ENCODE data around the gene PTPRD.
"Not testable (repeated sequence)": the region's sequence is repeated elsewhere in the genome, so short reads cannot be mapped to it uniquely, and the experiment has no call there.

The PTPRD gene

GRCh38 chr9:9498846-9499245 lies 1114.0 kb downstream of the PTPRD start:
- no peak for DNase-seq (ENCODE audit: low read depth)

GRCh38 chr9:9498128-9498527 lies 1114.7 kb downstream of the PTPRD start:
- no peak for DNase-seq (ENCODE audit: low read depth)

GRCh38 chr9:9494336-9494735 lies 1118.5 kb downstream of the PTPRD start:
- no peak for DNase-seq (ENCODE audit: low read depth)

- DNase-seq (ENCODE audit: low read depth) = no peak
Observed at GRCh38 chr9:9492506-9492905, 1120.3 kb downstream of the PTPRD start.

GRCh38 chr9:9489183-9489582 lies 1123.6 kb downstream of the PTPRD start:
- no peak for DNase-seq (ENCODE audit: low read depth)

GRCh38 chr9:9483175-9483574 lies 1129.6 kb downstream of the PTPRD start:
- no peak for DNase-seq (ENCODE audit: low read depth)

DNA sequence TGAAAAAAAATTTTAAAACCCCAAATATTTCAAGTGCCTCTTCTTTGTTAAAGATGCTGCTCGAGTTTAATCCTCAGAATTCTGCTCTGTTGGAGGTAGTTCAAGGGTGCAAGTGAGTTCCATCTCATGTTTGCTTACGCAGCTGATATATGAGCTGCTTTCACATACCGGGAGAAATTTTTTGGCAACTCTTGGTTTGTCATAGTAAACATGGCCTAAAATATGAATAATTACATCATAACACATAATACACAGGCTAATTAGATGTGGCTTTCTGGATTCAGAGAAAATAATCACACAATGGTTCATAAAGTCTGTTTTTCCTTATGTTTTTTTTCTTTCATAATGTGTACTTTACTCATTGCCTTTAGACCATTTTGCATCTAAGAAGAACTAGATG lies 1134.1 kb downstream of the PTPRD start:
- DNase-seq (ENCODE audit: low read depth) = no peak

- DNase-seq (ENCODE audit: low read depth) = no peak
Observed at GRCh38 chr9:9469271-9469670, 1143.5 kb downstream of the PTPRD start.

DNA sequence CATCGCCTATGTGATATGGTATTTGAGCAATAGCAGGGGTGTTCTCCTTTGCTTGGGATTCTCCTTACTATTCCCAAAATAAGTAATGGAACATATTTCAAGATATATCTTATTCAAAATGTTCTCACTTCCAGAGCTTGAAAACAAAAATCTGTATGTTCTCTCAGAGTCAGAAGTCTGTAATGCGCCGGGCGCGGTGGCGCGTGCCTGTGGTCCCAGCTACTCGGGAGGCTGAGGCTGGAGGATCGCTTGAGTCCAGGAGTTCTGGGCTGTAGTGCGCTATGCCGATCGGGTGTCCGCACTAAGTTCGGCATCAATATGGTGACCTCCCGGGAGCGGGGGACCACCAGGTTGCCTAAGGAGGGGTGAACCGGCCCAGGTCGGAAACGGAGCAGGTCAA lies 1170.9 kb downstream of the PTPRD start:
- not testable (repeated sequence) for DNase-seq (ENCODE audit: low read depth)

DNA sequence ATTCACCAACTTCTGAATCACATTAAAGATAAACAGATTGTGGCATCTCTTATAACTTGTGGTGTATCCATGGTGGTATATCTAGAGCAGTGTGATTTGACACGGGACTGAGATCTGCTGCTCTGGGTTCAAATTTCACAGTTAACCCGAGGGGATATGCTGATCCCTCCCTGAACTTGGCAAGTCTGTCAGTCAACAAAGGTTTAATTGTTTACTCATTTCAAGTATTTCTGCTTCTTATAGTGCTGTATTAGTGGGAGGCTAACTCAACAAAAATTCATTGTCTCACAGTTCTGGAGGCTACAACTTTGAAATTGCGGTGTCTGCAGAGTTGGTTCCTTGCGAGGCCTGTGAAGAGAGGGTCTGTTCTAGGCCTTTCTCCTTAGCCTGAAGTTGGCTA lies 1175.2 kb downstream of the PTPRD start:
- no peak for DNase-seq (ENCODE audit: low read depth)

- DNase-seq (ENCODE audit: low read depth) = not testable (repeated sequence)
Observed at GRCh38 chr9:9426454-9426853, 1186.3 kb downstream of the PTPRD start.

- DNase-seq (ENCODE audit: low read depth) = no peak
Observed at GRCh38 chr9:9412241-9412640, 1200.6 kb downstream of the PTPRD start.

- DNase-seq (ENCODE audit: low read depth) = no peak
Observed at GRCh38 chr9:9410736-9411135, 1202.1 kb downstream of the PTPRD start.

DNA sequence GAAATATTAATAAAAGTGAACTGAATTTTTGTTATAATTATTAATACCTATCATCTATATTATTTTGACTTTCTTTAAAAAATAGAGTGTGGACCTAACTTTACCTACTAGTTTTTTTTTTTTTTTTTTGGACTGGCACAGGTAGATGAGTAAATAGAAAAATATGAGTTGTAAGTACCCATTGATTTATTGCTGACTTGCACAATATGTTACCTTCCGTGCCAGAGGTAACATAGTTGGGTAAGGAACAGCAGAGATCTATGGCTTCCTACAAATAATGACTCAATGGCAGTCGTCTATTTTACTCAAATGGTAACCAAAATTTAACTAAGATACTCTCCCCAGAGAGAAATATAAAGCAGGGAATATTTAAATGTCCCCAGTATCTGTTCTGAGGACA lies 1212.8 kb downstream of the PTPRD start:
- DNase-seq (ENCODE audit: low read depth) = no peak

DNA sequence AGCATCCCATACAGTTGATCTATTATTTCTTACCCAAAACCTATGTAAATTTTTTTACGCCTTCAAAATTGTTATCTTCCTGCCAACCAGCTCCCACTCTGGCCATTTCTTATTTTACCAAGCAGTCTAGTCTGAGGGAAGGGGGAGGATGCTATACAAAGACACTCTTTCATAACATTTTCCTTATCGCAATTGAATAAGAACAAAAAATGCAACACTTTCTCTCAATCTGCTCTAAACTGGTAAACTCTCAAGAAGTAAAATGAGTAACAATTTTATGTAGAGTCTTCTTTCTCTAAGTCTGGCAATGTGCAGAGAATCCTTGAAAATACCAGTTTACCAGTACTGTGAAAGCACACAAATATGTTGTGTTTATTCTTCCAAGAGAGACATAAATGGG lies 1216.3 kb downstream of the PTPRD start:
- no peak for DNase-seq (ENCODE audit: low read depth)

DNA sequence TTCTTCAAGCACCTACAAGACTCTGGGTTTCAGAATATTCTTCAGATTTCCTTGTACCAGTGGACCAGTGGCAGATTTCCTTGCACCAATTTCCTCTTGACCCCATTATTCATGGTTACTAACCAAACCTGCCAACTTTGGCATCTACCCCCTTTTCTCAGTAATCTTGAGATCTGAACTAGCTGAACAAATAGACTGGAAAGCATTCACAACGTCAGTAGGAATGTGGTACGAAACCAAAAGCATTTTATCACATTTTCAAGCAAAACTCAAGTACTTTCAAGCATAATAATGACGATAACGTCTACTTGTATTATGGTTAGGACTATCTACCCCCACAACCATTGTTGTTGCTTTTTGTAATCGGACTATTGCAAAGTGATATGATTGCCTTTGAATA lies 1217.3 kb downstream of the PTPRD start:
- DNase-seq (ENCODE audit: low read depth) = no peak

- DNase-seq (ENCODE audit: low read depth) = no peak
Observed at GRCh38 chr9:9392755-9393154, 1220.0 kb downstream of the PTPRD start.

GRCh38 chr9:9389904-9390303 lies 1222.9 kb downstream of the PTPRD start:
- no peak for DNase-seq (ENCODE audit: low read depth)

DNA sequence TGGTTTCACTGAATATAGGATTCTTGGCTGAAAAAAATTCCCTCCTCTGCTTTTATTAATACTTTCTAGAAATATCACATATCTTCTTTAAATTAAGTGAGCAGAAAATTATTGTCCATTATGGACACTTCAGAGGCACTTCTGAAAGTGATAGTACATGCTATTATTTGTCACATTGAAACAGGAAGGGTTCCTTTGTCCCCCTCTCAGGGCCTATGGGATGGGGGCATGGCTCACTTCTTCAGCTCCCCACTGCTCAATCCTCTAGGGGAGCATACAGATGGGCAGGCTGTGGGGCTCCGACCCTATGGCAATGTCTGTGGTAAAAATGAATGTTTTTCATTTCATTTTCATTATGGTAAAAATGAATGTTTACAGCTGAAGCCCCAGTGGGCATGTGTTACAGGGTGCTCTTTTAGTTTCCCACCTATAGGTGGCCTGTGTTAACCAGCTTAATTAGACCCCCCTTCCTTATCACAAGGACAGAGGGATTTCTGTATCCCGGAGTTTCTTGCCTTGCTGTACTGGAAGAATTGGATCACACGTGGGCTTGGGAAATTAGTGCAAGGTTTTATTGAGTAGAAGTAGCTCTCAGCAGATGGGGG lies 1225.2 kb downstream of the PTPRD start:
- DNase-seq (ENCODE audit: low read depth) = no peak

GRCh38 chr9:9362332-9362731 lies 1250.5 kb downstream of the PTPRD start:
- DNase-seq (ENCODE audit: low read depth) = no peak

- DNase-seq (ENCODE audit: low read depth) = no peak
Observed at GRCh38 chr9:9352877-9353481, 1259.8 kb downstream of the PTPRD start.

DNA sequence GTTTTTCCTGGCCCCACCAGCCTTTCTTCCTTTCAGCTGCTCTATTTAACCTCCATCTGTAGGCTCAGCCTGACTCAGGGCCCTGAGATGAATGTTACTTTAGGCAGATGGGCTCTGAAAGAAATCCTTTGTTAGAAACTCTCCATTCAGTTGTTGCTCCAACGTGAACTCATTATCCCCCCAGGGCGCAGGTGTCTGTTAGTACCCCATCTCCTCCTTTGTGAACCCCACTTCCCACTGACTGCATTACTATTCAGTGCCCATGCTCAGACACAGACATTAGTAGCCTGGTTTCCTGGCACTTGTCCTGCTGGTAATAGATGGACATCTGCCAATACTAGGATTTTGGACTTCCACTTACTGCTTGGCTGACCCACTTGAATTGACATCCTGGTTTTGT lies 1271.6 kb downstream of the PTPRD start:
- no peak for DNase-seq (ENCODE audit: low read depth)

DNA sequence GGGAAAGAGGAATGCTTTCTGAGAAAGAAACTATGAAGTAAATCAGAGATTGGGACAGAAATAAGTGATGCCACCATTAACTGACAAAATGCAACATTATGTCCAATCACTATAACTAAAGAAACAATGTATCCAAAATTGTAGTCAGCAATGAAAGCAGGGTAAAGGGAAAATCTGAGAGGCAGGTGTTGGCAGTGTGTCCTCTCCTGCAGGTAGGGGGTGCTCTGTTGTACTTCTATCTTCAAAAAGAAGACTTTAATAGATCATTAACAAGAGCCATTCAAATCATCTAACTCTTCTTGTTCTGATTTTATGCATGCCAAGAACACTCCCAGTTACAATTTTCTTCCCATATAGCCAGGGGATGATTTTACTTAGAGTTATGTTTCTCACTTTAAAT lies 1275.7 kb downstream of the PTPRD start:
- DNase-seq (ENCODE audit: low read depth) = no peak

GRCh38 chr9:9326749-9327148 lies 1286.1 kb downstream of the PTPRD start:
- DNase-seq (ENCODE audit: low read depth) = no peak
